HG03565 (cell line): ENCODE measurements around the gene ISG20.
"Not testable (repeated sequence)": the region's sequence is repeated elsewhere in the genome, so short reads cannot be mapped to it uniquely, and the experiment has no call there.

ENCODE experiments used
- ATAC-seq: cut with Tn5 transposase; IDR thresholded peaks from one replicate; pipeline ENCODE4 v1.9.1; 2021; ENCODE audit warnings: mild to moderate bottlenecking, moderate library complexity; ENCODE audit not compliant: unreplicated experiment

Gene ISG20

DNA sequence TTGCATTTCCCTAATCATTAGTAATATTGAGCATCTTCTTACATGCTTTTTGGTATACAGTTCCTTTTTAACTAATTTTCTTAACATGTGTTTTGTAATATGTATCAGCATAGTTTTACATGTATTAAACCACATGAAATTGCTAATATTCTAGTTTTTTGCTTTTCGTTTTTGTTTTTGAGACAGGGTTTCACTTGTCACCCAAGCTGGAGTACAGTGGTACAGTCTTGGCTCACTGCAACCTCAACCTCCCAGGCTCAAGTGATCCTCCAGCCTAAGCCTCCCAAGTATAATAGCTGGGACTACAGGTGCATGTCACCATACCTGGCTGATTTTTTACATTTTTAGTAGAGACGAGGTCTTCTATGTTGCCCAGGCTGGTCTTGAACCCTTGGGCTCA, 4.4 kb upstream of the ISG20 start:
- no peak for ATAC-seq

GRCh38 chr15:88635318-88635717, 3.5 kb upstream of the ISG20 start:
- peak; percentile 35 for ATAC-seq

DNA sequence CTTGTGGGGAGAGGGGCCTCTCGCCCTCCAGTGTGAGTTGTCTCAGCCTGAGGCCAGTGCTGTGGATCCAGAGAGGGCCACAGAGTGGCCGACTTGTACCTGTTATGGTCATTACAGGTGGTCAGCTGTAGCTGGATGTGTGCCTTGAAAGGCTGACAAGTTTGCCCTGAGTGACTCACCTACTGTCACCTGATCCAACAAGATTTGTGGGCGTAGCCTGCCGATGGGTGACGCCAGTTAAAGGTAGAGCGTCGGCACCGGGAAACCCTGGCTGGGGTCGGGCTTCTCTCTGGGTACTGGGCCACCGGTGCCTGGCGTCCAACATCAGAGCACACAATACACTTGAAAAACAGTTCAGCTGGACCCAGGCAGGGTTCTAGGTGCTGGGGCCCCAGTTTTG, 2.8 kb upstream of the ISG20 start:
- no peak for ATAC-seq

DNA sequence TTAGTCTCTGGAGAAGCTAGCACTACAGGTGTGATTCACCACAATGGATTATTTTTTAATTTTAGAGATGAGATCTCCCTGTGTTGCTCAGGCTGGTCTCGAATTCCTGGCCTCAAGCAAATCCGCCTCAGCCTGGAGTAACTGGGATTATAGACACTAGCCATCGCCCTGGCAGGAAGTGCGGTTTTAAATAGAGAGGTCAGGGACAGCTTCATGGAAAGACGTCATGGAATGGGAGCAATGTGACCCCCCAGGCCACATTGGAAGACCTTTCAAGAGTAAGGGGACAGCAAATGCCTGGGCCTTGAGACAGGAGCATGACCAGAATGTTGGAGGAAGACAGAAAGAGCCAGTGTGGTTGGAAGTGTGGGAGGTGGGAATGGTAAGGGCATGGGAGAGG, 2.2 kb upstream of the ISG20 start:
- no peak for ATAC-seq

DNA sequence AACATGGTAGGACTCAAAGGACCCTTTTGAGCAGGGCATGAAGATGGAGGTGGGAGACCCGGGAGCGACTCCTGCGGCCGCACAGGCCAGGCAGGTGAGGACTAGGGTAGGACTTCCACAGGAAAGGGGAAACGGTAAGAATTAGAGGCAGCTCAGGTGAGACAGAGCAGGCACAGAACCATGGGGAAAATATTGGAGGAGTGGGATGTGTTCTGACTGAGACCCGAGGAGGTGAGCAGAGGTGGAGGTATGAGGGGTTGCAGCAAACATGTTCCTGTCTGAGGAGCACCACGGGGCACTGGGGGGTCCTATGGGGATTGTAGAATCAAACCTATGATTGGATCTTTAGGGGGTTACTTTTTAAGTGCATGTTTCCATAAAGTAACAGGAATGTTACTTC, 1.4 kb upstream of the ISG20 start:
- ATAC-seq: no peak

- ATAC-seq: no peak
Measured at GRCh38 chr15:88637841-88638625, 783 bp upstream of the ISG20 start.

- ATAC-seq: no peak
Measured at GRCh38 chr15:88641959-88642452, 3.2 kb downstream of the ISG20 start.

- not testable (repeated sequence) for ATAC-seq
Measured at GRCh38 chr15:88642514-88642913, 3.7 kb downstream of the ISG20 start.

GRCh38 chr15:88644741-88645140, 5.9 kb downstream of the ISG20 start:
- no peak for ATAC-seq

GRCh38 chr15:88645171-88646087, 6.6 kb downstream of the ISG20 start:
- no peak for ATAC-seq

- no peak for ATAC-seq
Measured at GRCh38 chr15:88646088-88646405, 7.2 kb downstream of the ISG20 start.

DNA sequence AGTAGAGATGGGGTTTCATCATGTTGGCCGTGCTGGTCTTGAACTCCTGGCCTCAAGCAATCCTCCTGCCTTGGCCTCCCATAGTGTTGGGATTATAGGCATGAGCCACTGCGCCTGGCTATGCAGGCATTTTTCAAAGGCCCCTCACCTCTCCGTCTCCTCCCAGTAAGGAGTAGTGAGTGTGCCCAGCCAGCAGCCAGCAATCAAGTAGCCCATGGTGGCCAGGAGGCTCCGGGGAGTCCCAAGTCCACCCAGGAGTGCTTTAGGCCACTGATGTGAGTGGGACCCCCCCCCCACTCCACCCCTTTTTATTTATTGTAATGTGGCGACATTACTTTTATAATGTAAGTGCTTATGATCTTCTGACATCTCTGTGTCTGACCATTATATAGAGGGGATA, 8.1 kb downstream of the ISG20 start:
- no peak for ATAC-seq

DNA sequence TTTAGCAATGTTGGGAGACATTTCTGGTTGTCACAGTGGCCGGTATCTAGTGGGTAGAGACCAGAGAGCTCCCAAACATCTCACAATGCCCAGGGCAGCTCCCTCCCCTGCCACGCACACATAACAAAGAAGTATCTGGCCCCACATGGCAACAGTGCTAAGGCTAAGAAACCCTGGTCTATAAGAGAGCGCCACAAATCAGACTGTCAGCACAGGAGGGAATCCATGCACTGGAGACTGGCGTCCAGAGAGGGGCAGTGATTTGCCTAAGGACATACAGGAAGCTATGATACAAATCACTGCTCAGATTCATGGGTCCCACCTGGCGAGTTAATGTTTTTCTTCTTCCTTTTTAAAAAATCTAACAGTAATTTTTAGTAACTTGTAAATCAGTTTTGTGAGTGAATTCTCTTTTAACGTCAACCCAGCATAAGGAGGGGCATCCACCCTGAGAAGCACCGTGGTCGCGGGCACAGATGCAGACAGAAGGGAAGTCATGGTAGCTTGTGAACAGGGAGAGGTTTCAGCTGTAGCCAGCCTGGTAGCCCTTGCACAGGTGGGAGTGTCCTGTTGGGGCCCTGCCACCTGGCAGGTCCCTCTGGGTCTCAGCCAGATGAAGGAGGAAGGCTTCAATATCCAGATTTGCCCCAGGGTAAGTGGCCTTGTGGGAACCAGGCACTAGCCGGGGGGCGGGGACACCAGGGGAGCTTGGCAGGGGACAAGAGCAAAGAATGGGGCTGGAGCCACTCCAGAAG, 8.7 kb downstream of the ISG20 start:
- ATAC-seq: no peak

- ATAC-seq: no peak
Measured at GRCh38 chr15:88648357-88649214, 9.8 kb downstream of the ISG20 start.

- peak; percentile 63 for ATAC-seq
Measured at GRCh38 chr15:88649286-88649733, 10.5 kb downstream of the ISG20 start.

- no peak for ATAC-seq
Measured at GRCh38 chr15:88649753-88650551, 11.1 kb downstream of the ISG20 start.

DNA sequence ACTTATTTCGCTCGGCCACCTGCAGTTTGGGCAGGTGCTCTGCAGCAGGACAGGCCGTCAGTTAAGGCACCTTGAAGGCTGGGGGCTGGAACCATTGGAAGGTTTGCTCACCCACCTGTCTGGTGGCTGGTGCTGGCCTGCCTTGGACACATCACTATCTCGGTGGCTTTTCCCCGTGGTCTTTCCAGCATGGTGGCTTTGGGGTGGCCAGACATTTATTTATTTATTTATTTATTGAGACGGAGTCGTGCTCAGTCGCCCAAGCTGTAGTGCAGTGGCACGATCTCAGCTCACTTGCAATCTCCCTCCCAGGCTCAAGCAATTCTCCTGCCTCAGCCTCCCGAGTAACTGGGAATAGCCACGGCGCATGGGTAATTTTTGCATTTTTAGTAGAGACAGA, 11.7 kb downstream of the ISG20 start:
- ATAC-seq: no peak

DNA sequence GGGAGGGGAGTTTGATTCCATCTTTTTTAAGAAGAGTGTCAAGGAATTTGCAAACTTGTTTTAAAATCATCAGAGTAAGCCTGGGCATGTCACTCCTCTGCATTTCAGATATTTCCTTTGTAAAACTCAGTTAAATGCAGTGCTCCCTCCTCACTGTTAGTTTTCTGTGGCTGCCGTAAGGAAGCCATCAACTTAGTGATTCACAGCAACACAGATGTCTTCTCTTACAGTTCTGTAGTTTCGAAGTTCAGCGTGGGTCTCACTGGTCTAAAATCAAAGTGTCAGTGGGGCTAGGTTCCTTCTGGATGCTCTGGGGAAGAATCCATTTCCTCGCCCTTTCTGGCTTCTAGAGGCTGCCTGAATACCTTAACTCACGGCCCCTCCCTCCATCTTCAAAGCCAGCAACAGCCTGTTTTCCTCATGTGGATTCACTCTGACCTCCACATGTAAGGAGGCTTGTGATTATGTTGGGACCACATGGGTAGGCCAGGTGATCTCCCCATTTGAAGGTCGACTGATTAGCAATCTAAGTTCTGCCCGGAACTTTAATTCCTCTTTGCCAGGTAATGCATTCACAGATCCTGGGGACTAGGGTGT, 12.4 kb downstream of the ISG20 start:
- ATAC-seq: no peak

GRCh38 chr15:88651971-88652370, 13.2 kb downstream of the ISG20 start:
- no peak for ATAC-seq
